Nephron progenitor cell (in vitro differentiated cells): ENCODE measurements around the gene TPPP.

ENCODE experiments used
- DNase-seq: peaks from one replicate; pipeline ENCODE4 v3.0.0; 2021
- H3K27ac Mint-ChIP-seq: 2 replicates; pipeline ENCODE4 v1.8.0; 2021; ENCODE audit warnings: mild to moderate bottlenecking, moderate library complexity, mixed read lengths
- H3K27me3 Mint-ChIP-seq: 2 replicates; pipeline ENCODE4 v1.8.0; 2021; ENCODE audit warnings: mild to moderate bottlenecking, low read depth, mixed read lengths; ENCODE audit not compliant: poor library complexity
- H3K36me3 Mint-ChIP-seq: 2 replicates; pipeline ENCODE4 v1.8.0; 2021; ENCODE audit warnings: low read depth, mixed read lengths
- H3K4me1 Mint-ChIP-seq: 2 replicates; pipeline ENCODE4 v1.8.0; 2021; ENCODE audit warnings: mixed read lengths
- H3K4me3 Mint-ChIP-seq: 2 replicates; pipeline ENCODE4 v1.8.0; 2021; ENCODE audit warnings: mild to moderate bottlenecking, moderate library complexity, mixed read lengths
- H3K9me3 Mint-ChIP-seq: 2 replicates; pipeline ENCODE4 v1.8.0; 2021; ENCODE audit warnings: mild to moderate bottlenecking, moderate library complexity, mixed read lengths
- TF ChIP-seq, protein P1 (sequence below): fragments of 200-600 bp; sonication (generic); IDR thresholded peaks from 2 replicates; pipeline ENCODE4 v1.5.0; 2021; ENCODE audit warnings: antibody characterized with exemption

The TPPP gene

DNA sequence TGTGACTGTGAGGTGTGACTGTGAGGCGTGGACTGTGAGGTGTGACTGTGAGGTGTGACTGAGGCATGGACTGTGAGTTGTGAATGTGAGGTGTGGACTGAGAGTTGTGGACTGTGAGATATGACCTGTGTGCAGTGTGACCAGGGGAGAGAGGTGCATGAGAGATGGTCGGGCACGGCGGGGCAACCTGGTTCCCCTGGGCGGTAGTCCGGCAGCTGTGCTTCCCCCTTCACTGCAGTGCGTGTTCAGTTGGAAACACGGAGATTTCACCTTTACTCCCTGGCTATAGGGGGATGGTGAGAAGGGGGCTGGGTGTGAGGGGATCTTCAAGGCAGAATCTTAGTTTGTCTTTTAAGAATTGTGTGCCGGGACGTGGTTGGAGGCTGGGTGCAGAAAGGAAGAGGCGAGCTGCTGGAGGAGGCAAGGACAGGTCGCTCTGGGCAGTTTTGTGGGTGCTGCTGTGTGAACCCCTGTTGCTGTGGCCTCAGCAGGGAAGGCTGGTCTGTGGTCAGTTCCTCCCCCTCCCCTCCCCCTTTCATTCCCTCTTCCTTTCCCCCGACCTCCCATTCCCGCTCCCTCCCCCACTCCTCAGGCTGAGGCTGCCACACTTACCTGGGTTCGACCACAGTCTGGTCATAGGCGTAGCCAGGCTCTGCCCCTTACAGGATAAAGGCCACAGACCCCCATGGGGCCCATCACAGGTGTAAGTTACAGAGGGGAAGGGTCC is 41.7 kb downstream of the TPPP start:
- H3K27ac Mint-ChIP-seq = no peak overlapping the region
- peaks cover 4% of the 10 kb centered on the region for H3K9me3 Mint-ChIP-seq
- no peaks in the 10 kb centered on the region for H3K4me1 Mint-ChIP-seq
- H3K27me3 Mint-ChIP-seq = no peaks in the 10 kb centered on the region
- no peak overlapping the region for H3K4me3 Mint-ChIP-seq
- no peak for DNase-seq
- TF ChIP-seq, protein P1, sequence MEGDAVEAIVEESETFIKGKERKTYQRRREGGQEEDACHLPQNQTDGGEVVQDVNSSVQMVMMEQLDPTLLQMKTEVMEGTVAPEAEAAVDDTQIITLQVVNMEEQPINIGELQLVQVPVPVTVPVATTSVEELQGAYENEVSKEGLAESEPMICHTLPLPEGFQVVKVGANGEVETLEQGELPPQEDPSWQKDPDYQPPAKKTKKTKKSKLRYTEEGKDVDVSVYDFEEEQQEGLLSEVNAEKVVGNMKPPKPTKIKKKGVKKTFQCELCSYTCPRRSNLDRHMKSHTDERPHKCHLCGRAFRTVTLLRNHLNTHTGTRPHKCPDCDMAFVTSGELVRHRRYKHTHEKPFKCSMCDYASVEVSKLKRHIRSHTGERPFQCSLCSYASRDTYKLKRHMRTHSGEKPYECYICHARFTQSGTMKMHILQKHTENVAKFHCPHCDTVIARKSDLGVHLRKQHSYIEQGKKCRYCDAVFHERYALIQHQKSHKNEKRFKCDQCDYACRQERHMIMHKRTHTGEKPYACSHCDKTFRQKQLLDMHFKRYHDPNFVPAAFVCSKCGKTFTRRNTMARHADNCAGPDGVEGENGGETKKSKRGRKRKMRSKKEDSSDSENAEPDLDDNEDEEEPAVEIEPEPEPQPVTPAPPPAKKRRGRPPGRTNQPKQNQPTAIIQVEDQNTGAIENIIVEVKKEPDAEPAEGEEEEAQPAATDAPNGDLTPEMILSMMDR = no peak
- peaks cover 46% of the 10 kb centered on the region for H3K36me3 Mint-ChIP-seq

DNA sequence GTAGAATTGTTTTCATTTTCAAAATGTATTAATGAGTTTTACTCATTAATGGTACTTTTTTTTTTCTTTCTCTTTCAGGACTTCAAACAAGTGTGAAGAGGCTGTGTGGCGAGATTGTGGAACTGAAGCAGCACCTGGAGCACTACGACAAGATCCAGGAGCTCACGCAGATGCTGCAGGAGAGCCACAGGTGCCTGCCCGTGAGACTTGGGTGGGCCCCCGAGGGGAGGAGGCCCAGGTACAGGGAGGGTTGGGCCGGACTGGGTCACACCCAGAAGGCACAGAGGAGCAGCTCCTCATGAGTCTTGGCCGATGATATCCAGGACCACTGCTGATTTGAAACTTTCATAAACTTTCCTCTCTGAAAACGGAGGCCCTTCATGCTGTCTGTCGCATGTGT is 45.4 kb downstream of the TPPP start:
- no peaks in the 10 kb centered on the region for H3K27me3 Mint-ChIP-seq
- peaks cover 24% of the 10 kb centered on the region for H3K36me3 Mint-ChIP-seq
- H3K4me3 Mint-ChIP-seq = no peak overlapping the region
- no peaks in the 10 kb centered on the region for H3K9me3 Mint-ChIP-seq
- TF ChIP-seq, protein P1 = no peak
- H3K4me1 Mint-ChIP-seq = peaks cover 16% of the 10 kb centered on the region
- no peak for DNase-seq
- no peak overlapping the region for H3K27ac Mint-ChIP-seq

DNA sequence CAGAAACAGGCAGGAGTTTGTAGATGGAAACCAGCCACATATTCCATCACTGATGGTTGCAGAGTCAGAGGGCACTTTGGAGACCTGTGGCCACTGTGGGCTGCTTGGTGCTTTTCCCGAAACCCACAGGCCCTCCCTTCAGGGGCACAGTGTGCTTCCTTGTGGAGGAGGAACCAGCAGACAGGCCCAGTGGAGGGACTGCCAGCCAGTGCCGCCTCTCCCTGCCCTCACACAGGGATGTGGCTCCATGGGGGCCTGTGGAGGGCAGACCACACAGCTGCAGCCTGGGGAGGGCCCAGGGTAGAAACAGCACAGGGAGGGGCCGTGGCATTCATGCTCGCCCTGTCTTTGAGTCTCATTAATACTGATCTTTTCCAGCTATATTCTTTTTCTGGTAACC is 45.8 kb downstream of the TPPP start:
- Mint-ChIP-seq H3K27me3 (no peaks in the 10 kb centered on the region), H3K4me3 (no peak overlapping the region), H3K36me3 (peaks cover 20% of the 10 kb centered on the region), H3K4me1 (peaks cover 16% of the 10 kb centered on the region), H3K27ac (no peak overlapping the region), H3K9me3 (no peaks in the 10 kb centered on the region)
- no peak for DNase-seq
- TF ChIP-seq, protein P1 = no peak

- Mint-ChIP-seq H3K27me3 (no peaks in the 10 kb centered on the region), H3K36me3 (peaks cover 15% of the 10 kb centered on the region), H3K27ac (no peak overlapping the region), H3K4me1 (peaks cover 16% of the 10 kb centered on the region), H3K4me3 (no peak overlapping the region), H3K9me3 (no peaks in the 10 kb centered on the region)
- TF ChIP-seq, protein P1 = no peak
- DNase-seq = no peak
Observed at GRCh38 chr5:646396-647201, 46.6 kb downstream of the TPPP start.

GRCh38 chr5:645421-645820 is 47.7 kb downstream of the TPPP start:
- H3K4me1 Mint-ChIP-seq = peaks cover 16% of the 10 kb centered on the region
- no peaks in the 10 kb centered on the region for H3K27me3 Mint-ChIP-seq
- H3K27ac Mint-ChIP-seq = no peak overlapping the region
- TF ChIP-seq, protein P1 = no peak
- no peaks in the 10 kb centered on the region for H3K9me3 Mint-ChIP-seq
- H3K4me3 Mint-ChIP-seq = no peak overlapping the region
- H3K36me3 Mint-ChIP-seq = peaks cover 15% of the 10 kb centered on the region
- DNase-seq = no peak
